HG02678 (cell line): ENCODE data around the gene VSTM4.

ENCODE experiments used
- ATAC-seq: cut with Tn5 transposase; IDR thresholded peaks from one replicate; pipeline ENCODE4 v1.9.1; 2021; ENCODE audit warnings: mild to moderate bottlenecking, moderate library complexity; ENCODE audit not compliant: unreplicated experiment

Gene VSTM4

GRCh38 chr10:49096890-49097445, 18.4 kb downstream of the VSTM4 start:
- ATAC-seq: no peak

- ATAC-seq: no peak
Measured at GRCh38 chr10:49094646-49095045, 20.7 kb downstream of the VSTM4 start.

GRCh38 chr10:49093922-49094321, 21.4 kb downstream of the VSTM4 start:
- ATAC-seq: no peak

- no peak for ATAC-seq
Measured at GRCh38 chr10:49092477-49092876, 22.8 kb downstream of the VSTM4 start.

- no peak for ATAC-seq
Measured at GRCh38 chr10:49091450-49092210, 23.7 kb downstream of the VSTM4 start.

- no peak for ATAC-seq
Measured at GRCh38 chr10:49090696-49091380, 24.5 kb downstream of the VSTM4 start.

- ATAC-seq: no peak
Measured at GRCh38 chr10:49090189-49090575, 25.1 kb downstream of the VSTM4 start.

- ATAC-seq: no peak
Measured at GRCh38 chr10:49089557-49090188, 25.6 kb downstream of the VSTM4 start.

GRCh38 chr10:49089152-49089551, 26.2 kb downstream of the VSTM4 start:
- no peak for ATAC-seq

- no peak for ATAC-seq
Measured at GRCh38 chr10:49086889-49087288, 28.4 kb downstream of the VSTM4 start.

GRCh38 chr10:49083261-49083660, 32.1 kb downstream of the VSTM4 start:
- ATAC-seq: no peak

- ATAC-seq: no peak
Measured at GRCh38 chr10:49082766-49083165, 32.6 kb downstream of the VSTM4 start.

GRCh38 chr10:49081547-49082275, 33.6 kb downstream of the VSTM4 start:
- ATAC-seq: no peak

- no peak for ATAC-seq
Measured at GRCh38 chr10:49080965-49081364, 34.4 kb downstream of the VSTM4 start.

- ATAC-seq: no peak
Measured at GRCh38 chr10:49080071-49080470, 35.3 kb downstream of the VSTM4 start.

GRCh38 chr10:49079499-49079898, 35.8 kb downstream of the VSTM4 start:
- no peak for ATAC-seq

- ATAC-seq: no peak
Measured at GRCh38 chr10:49079072-49079471, 36.2 kb downstream of the VSTM4 start.

- ATAC-seq: no peak
Measured at GRCh38 chr10:49078433-49078832, 36.9 kb downstream of the VSTM4 start.

- ATAC-seq: no peak
Measured at GRCh38 chr10:49076741-49077521, 38.4 kb downstream of the VSTM4 start.

GRCh38 chr10:49076319-49076718, 39.0 kb downstream of the VSTM4 start:
- no peak for ATAC-seq
